Nephron progenitor cell (in vitro differentiated cells): ENCODE data around the gene AIP.
A peak's percentile ranks its signal among the peaks of the same experiment; 100 is the strongest.

Source experiments
- DNase-seq: peaks from one replicate; pipeline ENCODE4 v3.0.0; 2021
- H3K27ac Mint-ChIP-seq: 2 replicates; pipeline ENCODE4 v1.8.0; 2021; ENCODE audit warnings: mild to moderate bottlenecking, moderate library complexity, mixed read lengths
- H3K27me3 Mint-ChIP-seq: 2 replicates; pipeline ENCODE4 v1.8.0; 2021; ENCODE audit warnings: mild to moderate bottlenecking, low read depth, mixed read lengths; ENCODE audit not compliant: poor library complexity
- H3K36me3 Mint-ChIP-seq: 2 replicates; pipeline ENCODE4 v1.8.0; 2021; ENCODE audit warnings: low read depth, mixed read lengths
- H3K4me1 Mint-ChIP-seq: 2 replicates; pipeline ENCODE4 v1.8.0; 2021; ENCODE audit warnings: mixed read lengths
- H3K4me3 Mint-ChIP-seq: 2 replicates; pipeline ENCODE4 v1.8.0; 2021; ENCODE audit warnings: mild to moderate bottlenecking, moderate library complexity, mixed read lengths
- H3K9me3 Mint-ChIP-seq: 2 replicates; pipeline ENCODE4 v1.8.0; 2021; ENCODE audit warnings: mild to moderate bottlenecking, moderate library complexity, mixed read lengths
- CTCF ChIP-seq: fragments of 200-600 bp; sonication (generic); IDR thresholded peaks from 2 replicates; pipeline ENCODE4 v1.5.0; 2021; ENCODE audit warnings: antibody characterized with exemption

The AIP gene

GRCh38 chr11:67530282-67530592 is 47.4 kb downstream of the AIP start:
- H3K4me3 Mint-ChIP-seq, result no peak overlapping the region
- peaks cover 9% of the 10 kb centered on the region for H3K4me1 Mint-ChIP-seq
- H3K27ac Mint-ChIP-seq, result no peak overlapping the region
- no peak for DNase-seq
- peaks cover 4% of the 10 kb centered on the region for H3K27me3 Mint-ChIP-seq
- H3K9me3 Mint-ChIP-seq, result peaks cover 29% of the 10 kb centered on the region
- H3K36me3 Mint-ChIP-seq, result no peaks in the 10 kb centered on the region
- no peak for TF ChIP-seq CTCF

DNA sequence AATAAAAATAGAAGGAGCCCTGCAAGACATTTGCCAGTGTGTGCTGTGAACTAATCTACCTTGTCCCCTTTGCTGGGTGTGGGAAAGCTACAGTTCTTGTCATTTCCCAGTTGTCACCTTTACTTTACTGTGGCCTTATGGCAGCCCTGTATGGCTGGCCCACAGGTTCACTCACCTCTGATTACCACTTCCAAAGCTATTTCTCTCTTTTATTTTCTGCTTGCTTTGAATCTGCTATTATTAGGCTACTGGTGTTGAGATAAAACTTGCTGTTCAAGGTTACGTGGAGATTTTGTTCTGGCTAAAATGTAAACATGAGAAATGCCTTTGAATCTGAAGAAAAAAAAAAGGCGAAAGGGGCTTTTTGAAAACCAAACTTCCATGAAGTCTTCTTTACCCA is 50.1 kb downstream of the AIP start:
- DNase-seq, result no peak
- Mint-ChIP-seq H3K9me3 (peaks cover 47% of the 10 kb centered on the region), H3K36me3 (no peaks in the 10 kb centered on the region), H3K4me3 (no peak overlapping the region), H3K4me1 (peaks cover 5% of the 10 kb centered on the region), H3K27me3 (peaks cover 4% of the 10 kb centered on the region), H3K27ac (no peak overlapping the region)
- no peak for TF ChIP-seq CTCF

DNA sequence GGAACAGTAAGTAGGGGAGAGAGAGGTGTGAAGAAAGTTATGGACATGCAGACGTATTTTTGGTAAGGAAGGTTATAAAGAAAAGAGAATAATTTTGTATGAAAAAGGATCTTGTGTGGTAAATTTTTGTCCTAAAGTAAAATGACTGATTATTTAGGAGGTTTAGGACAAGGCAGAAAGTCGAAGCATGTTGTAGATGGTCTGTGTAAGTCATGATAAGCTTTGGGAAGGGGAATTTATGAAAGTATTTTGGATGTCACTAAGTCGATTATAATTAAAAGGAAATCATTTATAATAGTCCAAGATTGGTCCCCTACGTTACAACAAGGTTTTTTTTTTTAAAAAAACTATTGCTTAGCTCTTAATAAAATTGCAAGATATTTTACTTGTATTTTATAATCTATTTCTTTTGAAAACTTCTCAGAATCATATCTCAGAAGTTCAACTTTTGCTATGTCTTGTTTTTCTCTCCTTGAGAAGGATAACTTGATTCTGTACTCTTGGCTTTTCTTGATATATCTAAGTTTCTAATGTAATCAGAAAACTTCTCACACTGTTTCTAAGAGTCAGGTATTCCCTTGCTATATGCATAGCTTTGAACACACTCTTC is 51.3 kb downstream of the AIP start:
- peaks cover 3% of the 10 kb centered on the region for H3K4me1 Mint-ChIP-seq
- H3K27ac Mint-ChIP-seq, result no peak overlapping the region
- no peaks in the 10 kb centered on the region for H3K36me3 Mint-ChIP-seq
- H3K9me3 Mint-ChIP-seq, result peaks cover 53% of the 10 kb centered on the region
- H3K27me3 Mint-ChIP-seq, result peaks cover 7% of the 10 kb centered on the region
- TF ChIP-seq CTCF, result no peak
- no peak for DNase-seq
- H3K4me3 Mint-ChIP-seq, result no peak overlapping the region

GRCh38 chr11:67535561-67535960 is 52.7 kb downstream of the AIP start:
- no peaks in the 10 kb centered on the region for H3K36me3 Mint-ChIP-seq
- no peak for TF ChIP-seq CTCF
- DNase-seq, result no peak
- no peak overlapping the region for H3K4me3 Mint-ChIP-seq
- H3K27me3 Mint-ChIP-seq, result peaks cover 7% of the 10 kb centered on the region
- no peak overlapping the region for H3K27ac Mint-ChIP-seq
- no peaks in the 10 kb centered on the region for H3K4me1 Mint-ChIP-seq
- peaks cover 53% of the 10 kb centered on the region for H3K9me3 Mint-ChIP-seq

GRCh38 chr11:67538306-67538705 is 55.5 kb downstream of the AIP start:
- H3K9me3 Mint-ChIP-seq, result peaks cover 40% of the 10 kb centered on the region

More at GRCh38 chr11:67538306-67538705, 55.5 kb downstream of the AIP start:
- no peak overlapping the region for H3K4me3 Mint-ChIP-seq
- H3K27ac Mint-ChIP-seq, result peak overlapping the region; percentile 14
- H3K36me3 Mint-ChIP-seq, result no peaks in the 10 kb centered on the region
- peaks cover 9% of the 10 kb centered on the region for H3K4me1 Mint-ChIP-seq
- no peak for DNase-seq
- H3K27me3 Mint-ChIP-seq, result peaks cover 7% of the 10 kb centered on the region
- no peak for TF ChIP-seq CTCF
